GM12878 (cell line): ENCODE data around the gene CHL1. TPM values are rescaled to one million over a fixed set of nuclear protein-coding genes. Genes with fewer than 3 reads are reported as not detected.

Source experiments
- ATAC-seq: fragments of 200-7000 bp; cut with Tn5 transposase; 3 replicates; pipeline ENCODE4 v1.9.1; 2020; ENCODE audit warnings: mild to moderate bottlenecking, moderate library complexity
- BruUV-seq: library from RNA; stranded (reverse); fragments of 400-500 nt; replicated peaks from 2 replicates; lab custom pipeline; 2021; lab: Mats Ljungman, UMichigan
- CTCF ChIA-PET: fragments of 300-600 bp; sonication (Branson Sonifier 250); formaldehyde crosslinking; extraction: SDS; loops from one replicate; lab custom pipeline; 2021; ENCODE audit warnings: inconsistent platforms; lab: Yijun Ruan, JAX
- POLR2A ChIA-PET: fragments of 350-600 bp; formaldehyde crosslinking; extraction: SDS; loops from one replicate; lab custom pipeline; 2021; ENCODE audit warnings: inconsistent platforms; lab: Charles Lee
- RAD21 ChIA-PET: fragments of 300-600 bp; sonication (Branson Sonifier 250); formaldehyde crosslinking; loops from one replicate; lab custom pipeline; 2023; ENCODE audit warnings: antibody characterized with exemption; ENCODE audit not compliant: unreplicated experiment; lab: Charles Lee
- SMC1A ChIA-PET: fragments of 300-600 bp; sonication (Branson Sonifier 250); formaldehyde crosslinking; loops from one replicate; lab custom pipeline; 2023; ENCODE audit not compliant: unreplicated experiment, uncharacterized antibody; lab: Charles Lee
- DNase-seq: peaks from one replicate; pipeline ENCODE4 v3.0.0-alpha.2; 2011; ENCODE audit warnings: low read depth, low spot score
- FAIRE-seq: peaks from 3 replicates; lab custom pipeline; 2011; peaks lifted over from hg19 to GRCh38; lab: Jason Lieb, UNC
- H2AFZ ChIP-seq: 2 replicates; pipeline ENCODE4 v1.6.0; 2011; ENCODE audit warnings: low read depth, low read length, control low read depth; ENCODE audit not compliant: control insufficient read depth
- H3K27ac ChIP-seq: 2 replicates; pipeline ENCODE4 v1.5.1; 2011; ENCODE audit warnings: control low read depth; ENCODE audit not compliant: control insufficient read depth, insufficient read depth
- H3K27me3 ChIP-seq, 2 experiments: replicated peaks in 1 of 2; 2 replicates each; pipeline versions ENCODE4 v1.6.0 to v1.6.1; 2011; ENCODE audit warnings: low read length in 1 of 2; ENCODE audit not compliant: control insufficient read depth in 2 of 2, insufficient read depth in 2 of 2
- H3K36me3 ChIP-seq, 2 experiments: 2 replicates each; pipeline ENCODE4 v1.5.1; 2011; ENCODE audit warnings: low read length in 1 of 2; ENCODE audit not compliant: control insufficient read depth in 2 of 2, insufficient read depth in 2 of 2
- H3K4me1 ChIP-seq: 2 replicates; pipeline ENCODE4 v1.6.1; 2011; ENCODE audit warnings: mild to moderate bottlenecking, low read length, moderate library complexity, mixed read lengths; ENCODE audit not compliant: control insufficient read depth, insufficient read depth
- H3K4me2 ChIP-seq: 2 replicates; pipeline ENCODE4 v1.6.0; 2011; ENCODE audit warnings: control low read depth; ENCODE audit not compliant: control insufficient read depth, insufficient read depth
- H3K4me3 ChIP-seq: fragments of 200-600 bp; sonication (generic); 2 replicates; pipeline ENCODE4 v1.5.1; 2016
- H3K79me2 ChIP-seq: 2 replicates; pipeline ENCODE4 v1.6.0; 2011; ENCODE audit warnings: low read length; ENCODE audit not compliant: control insufficient read depth, insufficient read depth
- H3K9ac ChIP-seq: 2 replicates; pipeline ENCODE4 v1.8.0; 2011; ENCODE audit warnings: low read length, control low read depth, mixed read lengths; ENCODE audit not compliant: control insufficient read depth, insufficient read depth
- H3K9me3 ChIP-seq: replicated peaks from 3 replicates; pipeline ENCODE4 v1.5.1; 2011; ENCODE audit warnings: mild to moderate bottlenecking, low read length; ENCODE audit not compliant: control insufficient read depth, insufficient read depth
- H4K20me1 ChIP-seq: 2 replicates; pipeline ENCODE4 v1.6.0; 2011; ENCODE audit not compliant: control insufficient read depth, insufficient read depth
- ASH2L ChIP-seq: fragments of 300-600, 200-600 bp; sonication (generic); IDR thresholded peaks from 2 replicates; pipeline ENCODE4 v1.6.1; 2017; ENCODE audit warnings: low read depth, mild to moderate bottlenecking, borderline replicate concordance
- CHD1 ChIP-seq: IDR thresholded peaks from 2 replicates; pipeline ENCODE4 v1.6.1; 2012; ENCODE audit warnings: low read depth, low read length, improper control_type of control experiment
- ETV6 ChIP-seq, 2 experiments: fragments of 450-650 bp in 1 of 2; IDR thresholded peaks in 1 of 2; conservative IDR thresholded peaks in 1 of 2; 2 replicates each; pipeline ENCODE4 v1.6.1; 2014; ENCODE audit warnings: antibody characterized with exemption in 1 of 2, borderline replicate concordance in 1 of 2, low read depth in 1 of 2, mild to moderate bottlenecking in 1 of 2, moderate library complexity in 1 of 2
- JUNB ChIP-seq: IDR thresholded peaks from 2 replicates; pipeline ENCODE4 v1.6.1; 2016; ENCODE audit warnings: antibody characterized with exemption, mild to moderate bottlenecking
- KLF5 ChIP-seq: fragments of 450-650 bp; IDR thresholded peaks from 2 replicates; pipeline ENCODE4 v1.6.1; 2014; ENCODE audit warnings: mild to moderate bottlenecking; ENCODE audit not compliant: partially characterized antibody
- MXI1 ChIP-seq: fragments of 150-350 bp; IDR thresholded peaks from 2 replicates; pipeline ENCODE4 v1.6.1; 2011; ENCODE audit warnings: low read depth, mild to moderate bottlenecking, inconsistent platforms, low read length, improper control_type of control experiment
- NR2F1 ChIP-seq: fragments of 450-650 bp; conservative IDR thresholded peaks from 2 replicates; pipeline ENCODE4 v1.6.1; 2017; ENCODE audit warnings: mild to moderate bottlenecking
- POU2F2 ChIP-seq: IDR thresholded peaks from 3 replicates; pipeline ENCODE4 v1.6.1; 2011; ENCODE audit warnings: low read depth, mild to moderate bottlenecking, low read length, borderline replicate concordance
- SREBF1 ChIP-seq: IDR thresholded peaks from 2 replicates; pipeline ENCODE4 v1.6.1; 2012; ENCODE audit warnings: mild to moderate bottlenecking, low read length
- TCF3 ChIP-seq: IDR thresholded peaks from 2 replicates; pipeline ENCODE4 v1.6.1; 2012; ENCODE audit warnings: low read depth, mild to moderate bottlenecking, low read length, borderline replicate concordance; ENCODE audit not compliant: insufficient read depth
- ZNF24 ChIP-seq: fragments of 450-650 bp; IDR thresholded peaks from 2 replicates; pipeline ENCODE4 v1.6.1; 2017; ENCODE audit warnings: antibody characterized with exemption, mild to moderate bottlenecking
- WGBS: methylation state at CpG from one replicate; pipeline ENCODE4 v1.1.6; 2016; ENCODE audit warnings: low lambda C conversion rate; ENCODE audit not compliant: insufficient replicate concordance, insufficient coverage; ENCODE audit errors: missing lambda C conversion rate; 5-methylcytosine and 5-hydroxymethylcytosine counted together
- in situ Hi-C: fragments of 300-500 bp; cut with MboI; formaldehyde crosslinking; loops from 9 replicates; pipeline ENCODE4 v1.14.3; 2018; ENCODE audit warnings: mixed read lengths
- intact Hi-C: fragments of 100-400 bp; cut with micrococcal nuclease; formaldehyde crosslinking; loops from one replicate; pipeline ENCODE4 v1.14.2; 2022; ENCODE audit not compliant: unreplicated experiment
- polyA plus RNA-seq, 11 experiments: library from polyadenylated mRNA; depleted of rRNA in 4 of 11; unstranded in 6 of 11; stranded (reverse) in 5 of 11; fragments of >200 nt; fragmentation: Nextera tagmentation in 4 of 11; fragmentation: Illumina TruSeq in 1 of 11; extraction: Ambion mirVana in 4 of 11; extraction: Trizol in 1 of 11; gene quantifications; 1 replicate in 1 of 11; 2 replicates in 10 of 11; pipeline versions ENCODE4 v1.2.1 to v1.2.3, GENCODE V29; 2011 to 2016; ENCODE audit warnings: inconsistent platforms in 2 of 11, missing spikeins in 2 of 11, low read depth in 1 of 11
- total RNA-seq, 4 experiments: library from RNA; depleted of rRNA in 3 of 4; stranded (reverse); fragments of >200 nt in 3 of 4; fragmentation: Illumina TruSeq in 1 of 4; extraction: Trizol in 1 of 4; gene quantifications; 2 replicates each; pipeline versions ENCODE4 v1.2.1 to v1.2.3, GENCODE V29; 2013 to 2021
- TF ChIP-seq, protein P1 (sequence below): fragments of 450-650 bp; IDR thresholded peaks from 2 replicates; pipeline ENCODE4 v1.6.1; 2017; ENCODE audit warnings: antibody characterized with exemption, mild to moderate bottlenecking, moderate library complexity
- TF ChIP-seq, protein P2 (sequence below): IDR thresholded peaks from 2 replicates; pipeline ENCODE4 v1.6.1; 2012; ENCODE audit warnings: mild to moderate bottlenecking, low read depth, low read length

The CHL1 gene
- total and polyA plus RNA-seq, 10 of the 15 experiments (the other 5 are each of a cell fraction or from before 2014, with no cell fraction given) = 0.71 to 30.4 (median 1.8) TPM

DNA sequence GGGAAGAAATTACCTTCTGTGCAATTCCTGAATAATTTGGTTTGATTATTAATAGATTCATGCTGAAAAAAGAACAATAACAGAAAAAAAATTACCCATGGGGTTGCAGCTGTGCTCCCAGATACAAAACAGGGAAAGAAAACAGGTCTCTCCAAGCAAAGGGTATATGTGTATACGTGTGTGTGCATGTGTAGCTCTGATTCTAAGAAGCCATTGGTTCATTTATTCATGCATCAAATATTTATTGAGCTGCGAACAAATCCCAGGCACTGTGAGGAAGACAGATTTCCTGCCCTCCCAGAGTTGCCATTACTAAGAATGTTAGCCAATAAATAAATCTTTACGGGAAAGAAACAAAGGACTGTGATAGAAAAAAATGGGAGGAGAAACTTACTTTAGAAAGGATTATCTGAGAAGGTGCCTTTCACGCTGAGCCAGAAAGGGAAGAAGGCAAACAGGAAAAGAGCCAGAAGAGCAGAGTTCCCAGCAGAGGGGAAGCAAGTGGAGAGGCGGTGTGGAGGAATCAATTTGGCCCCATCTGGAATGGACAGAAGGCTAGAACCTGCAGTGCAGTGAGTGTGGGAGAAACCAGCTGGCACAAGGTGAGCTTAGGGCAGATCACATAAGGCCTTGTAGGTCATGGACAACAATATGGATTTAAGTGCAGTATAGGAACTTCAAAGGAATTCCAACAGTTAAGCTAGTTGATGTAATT, 20.7 kb downstream of the CHL1 start:
- ATAC-seq (peak; percentile 24; the same call in 2 of the 3 replicates), FAIRE-seq (no peak)
- ChIA-PET RAD21 (interaction anchor here (0.9 to 2.6 kb wide), 6 partner anchors 9 to 137 kb away, joined by 3 to 11 read pairs (median 4); no protein-coding TSS in a partner anchor), CTCF (interaction anchor here (0.5 to 2.3 kb wide), 6 partner anchors 9 to 175 kb away, joined by 3 to 12 read pairs (median 5); no protein-coding TSS in a partner anchor), SMC1A (interaction anchor here (0.7 to 4.2 kb wide), 16 partner anchors 10 to 159 kb away, joined by 3 to 20 read pairs (median 5); no protein-coding TSS in a partner anchor)
- H3K79me2 ChIP-seq = no peaks in the 10 kb centered on the region
- BruUV-seq = no TSS peak
- TF ChIP-seq JUNB (no peak), TCF3 (no peak), SREBF1 (no peak), KLF5 (no peak), POU2F2 (no peak), ETV6 (conservative IDR thresholded peaks at IDR 0.05 in 1 of 2, IDR thresholded peaks at IDR 0.05 in 1 of 2; ENCODE audit: borderline replicate concordance in 1 of 2, low read depth in 1 of 2) (no peak), ZNF24 (no peak), ASH2L (no peak), CHD1 (no peak), NR2F1 (no peak), MXI1 (no peak)
- TF ChIP-seq, protein P1, sequence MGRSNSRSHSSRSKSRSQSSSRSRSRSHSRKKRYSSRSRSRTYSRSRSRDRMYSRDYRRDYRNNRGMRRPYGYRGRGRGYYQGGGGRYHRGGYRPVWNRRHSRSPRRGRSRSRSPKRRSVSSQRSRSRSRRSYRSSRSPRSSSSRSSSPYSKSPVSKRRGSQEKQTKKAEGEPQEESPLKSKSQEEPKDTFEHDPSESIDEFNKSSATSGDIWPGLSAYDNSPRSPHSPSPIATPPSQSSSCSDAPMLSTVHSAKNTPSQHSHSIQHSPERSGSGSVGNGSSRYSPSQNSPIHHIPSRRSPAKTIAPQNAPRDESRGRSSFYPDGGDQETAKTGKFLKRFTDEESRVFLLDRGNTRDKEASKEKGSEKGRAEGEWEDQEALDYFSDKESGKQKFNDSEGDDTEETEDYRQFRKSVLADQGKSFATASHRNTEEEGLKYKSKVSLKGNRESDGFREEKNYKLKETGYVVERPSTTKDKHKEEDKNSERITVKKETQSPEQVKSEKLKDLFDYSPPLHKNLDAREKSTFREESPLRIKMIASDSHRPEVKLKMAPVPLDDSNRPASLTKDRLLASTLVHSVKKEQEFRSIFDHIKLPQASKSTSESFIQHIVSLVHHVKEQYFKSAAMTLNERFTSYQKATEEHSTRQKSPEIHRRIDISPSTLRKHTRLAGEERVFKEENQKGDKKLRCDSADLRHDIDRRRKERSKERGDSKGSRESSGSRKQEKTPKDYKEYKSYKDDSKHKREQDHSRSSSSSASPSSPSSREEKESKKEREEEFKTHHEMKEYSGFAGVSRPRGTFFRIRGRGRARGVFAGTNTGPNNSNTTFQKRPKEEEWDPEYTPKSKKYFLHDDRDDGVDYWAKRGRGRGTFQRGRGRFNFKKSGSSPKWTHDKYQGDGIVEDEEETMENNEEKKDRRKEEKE = no peak
- TF ChIP-seq, protein P2, sequence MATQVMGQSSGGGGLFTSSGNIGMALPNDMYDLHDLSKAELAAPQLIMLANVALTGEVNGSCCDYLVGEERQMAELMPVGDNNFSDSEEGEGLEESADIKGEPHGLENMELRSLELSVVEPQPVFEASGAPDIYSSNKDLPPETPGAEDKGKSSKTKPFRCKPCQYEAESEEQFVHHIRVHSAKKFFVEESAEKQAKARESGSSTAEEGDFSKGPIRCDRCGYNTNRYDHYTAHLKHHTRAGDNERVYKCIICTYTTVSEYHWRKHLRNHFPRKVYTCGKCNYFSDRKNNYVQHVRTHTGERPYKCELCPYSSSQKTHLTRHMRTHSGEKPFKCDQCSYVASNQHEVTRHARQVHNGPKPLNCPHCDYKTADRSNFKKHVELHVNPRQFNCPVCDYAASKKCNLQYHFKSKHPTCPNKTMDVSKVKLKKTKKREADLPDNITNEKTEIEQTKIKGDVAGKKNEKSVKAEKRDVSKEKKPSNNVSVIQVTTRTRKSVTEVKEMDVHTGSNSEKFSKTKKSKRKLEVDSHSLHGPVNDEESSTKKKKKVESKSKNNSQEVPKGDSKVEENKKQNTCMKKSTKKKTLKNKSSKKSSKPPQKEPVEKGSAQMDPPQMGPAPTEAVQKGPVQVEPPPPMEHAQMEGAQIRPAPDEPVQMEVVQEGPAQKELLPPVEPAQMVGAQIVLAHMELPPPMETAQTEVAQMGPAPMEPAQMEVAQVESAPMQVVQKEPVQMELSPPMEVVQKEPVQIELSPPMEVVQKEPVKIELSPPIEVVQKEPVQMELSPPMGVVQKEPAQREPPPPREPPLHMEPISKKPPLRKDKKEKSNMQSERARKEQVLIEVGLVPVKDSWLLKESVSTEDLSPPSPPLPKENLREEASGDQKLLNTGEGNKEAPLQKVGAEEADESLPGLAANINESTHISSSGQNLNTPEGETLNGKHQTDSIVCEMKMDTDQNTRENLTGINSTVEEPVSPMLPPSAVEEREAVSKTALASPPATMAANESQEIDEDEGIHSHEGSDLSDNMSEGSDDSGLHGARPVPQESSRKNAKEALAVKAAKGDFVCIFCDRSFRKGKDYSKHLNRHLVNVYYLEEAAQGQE = no peak
- TF ChIP-seq, all 136 proteins: peak for 0
- POLR2A ChIA-PET = interaction anchor here (0.9 to 2.5 kb wide), 3 partner anchors 35 to 73 kb away, joined by 3 to 12 read pairs (median 3); no protein-coding TSS in a partner anchor
- DNase-seq = no peak
- Histone ChIP-seq H3K9ac (no peak overlapping the region), H4K20me1 (no peaks in the 10 kb centered on the region), H3K27me3 (no peaks in the 10 kb centered on the region), H3K27ac (no peak overlapping the region), H3K4me3 (no peak overlapping the region), H3K4me1 (no peaks in the 10 kb centered on the region), H3K9me3 (no peaks in the 10 kb centered on the region), H3K4me2 (no peak overlapping the region), H3K36me3 (no peaks in the 10 kb centered on the region), H2AFZ (no peak overlapping the region)
- intact Hi-C loops = no loop called here
- in situ Hi-C loops = no loop called here
- WGBS = 43% methylated on average over 5 of the region's 5 CpGs
